ENCODE measurements around the gene LRRC52. TPM values are rescaled to one million over a fixed set of nuclear protein-coding genes. Genes with fewer than 3 reads are reported as not detected.

The LRRC52 gene
- total RNA-seq, 4 donors from 2014 or later: not detected

DNA sequence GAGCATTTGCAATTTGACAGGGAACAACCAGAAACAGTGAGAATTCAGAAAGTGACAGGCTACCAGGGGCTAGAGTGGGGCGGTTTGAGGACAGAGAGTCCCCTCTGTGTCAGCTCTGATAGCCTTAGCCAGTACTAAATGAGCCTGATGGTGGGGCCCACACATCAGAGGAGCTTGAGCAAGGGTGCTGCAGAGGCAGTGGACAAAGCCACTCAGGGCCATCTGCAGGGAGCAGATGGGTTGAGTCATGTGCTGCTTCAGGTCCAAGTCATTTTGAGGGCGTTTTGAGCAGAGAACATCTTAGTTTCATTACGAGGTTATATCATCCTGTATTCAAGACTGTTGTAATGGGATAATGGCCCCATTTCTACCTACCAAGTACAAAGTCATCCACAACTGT is 7.7 kb downstream of the LRRC52 start:
- Histone ChIP-seq H3K36me3 (no peaks in the 10 kb centered on the region), H3K4me3 (no peak overlapping the region), H3K4me1 (no peaks in the 10 kb centered on the region), H3K27ac (no peak overlapping the region), H3K9me3 (no peaks in the 10 kb centered on the region), H3K27me3 (no peaks in the 10 kb centered on the region)
- WGBS: 49% methylated on average over 3 of the region's 3 CpGs
- no peak for TF ChIP-seq CTCF (IDR thresholded peaks at IDR 0.05)
- no peak for DNase-seq (ENCODE audit: low spot score in 2 of 2)

GRCh38 chr1:165560883-165561656 is 17.3 kb downstream of the LRRC52 start:
- Histone ChIP-seq H3K9me3 (no peaks in the 10 kb centered on the region), H3K4me3 (no peak overlapping the region), H3K27ac (no peak overlapping the region), H3K4me1 (no peaks in the 10 kb centered on the region), H3K27me3 (peaks cover 5% of the 10 kb centered on the region), H3K36me3 (no peaks in the 10 kb centered on the region)
- 36% methylated on average over 9 of the region's 9 CpGs for WGBS
- DNase-seq (ENCODE audit: low spot score in 2 of 2): no peak
- TF ChIP-seq POLR2AphosphoS5 (IDR thresholded peaks at IDR 0.05): no peak
- TF ChIP-seq POLR2A (IDR thresholded peaks at IDR 0.05): no peak
- no peak for TF ChIP-seq EP300 (IDR thresholded peaks at IDR 0.05)
- no peak for TF ChIP-seq CTCF (IDR thresholded peaks at IDR 0.05)

DNA sequence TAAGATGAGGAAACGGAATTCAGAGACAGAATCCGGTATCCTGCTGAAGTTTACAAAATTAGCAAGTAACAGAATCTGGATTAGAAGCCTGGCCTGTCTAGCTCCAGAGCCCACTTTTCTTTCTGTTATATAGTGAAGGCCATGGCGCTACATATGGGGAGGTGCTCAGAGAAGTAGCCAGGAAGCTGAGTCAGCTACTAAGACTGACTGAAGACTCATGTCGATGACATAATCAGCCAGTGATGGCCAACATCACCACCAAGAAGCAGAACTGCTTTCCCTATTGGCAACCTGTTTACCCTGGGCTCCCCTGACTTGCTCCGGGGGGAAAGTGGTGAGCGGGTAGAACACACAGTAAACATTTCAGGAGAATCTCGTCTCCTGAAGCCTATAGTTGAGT is 18.8 kb downstream of the LRRC52 start:
- Histone ChIP-seq H3K27ac (no peak overlapping the region), H3K36me3 (no peaks in the 10 kb centered on the region), H3K9me3 (no peaks in the 10 kb centered on the region), H3K4me1 (no peaks in the 10 kb centered on the region), H3K4me3 (no peak overlapping the region), H3K27me3 (peaks cover 5% of the 10 kb centered on the region)
- DNase-seq (ENCODE audit: low spot score in 2 of 2): no peak
- TF ChIP-seq EP300 (IDR thresholded peaks at IDR 0.05): no peak
- no peak for TF ChIP-seq POLR2A (IDR thresholded peaks at IDR 0.05)
- no peak for TF ChIP-seq CTCF (IDR thresholded peaks at IDR 0.05)
- TF ChIP-seq POLR2AphosphoS5 (IDR thresholded peaks at IDR 0.05): no peak
- 85% methylated on average over 7 of the region's 7 CpGs for WGBS

DNA sequence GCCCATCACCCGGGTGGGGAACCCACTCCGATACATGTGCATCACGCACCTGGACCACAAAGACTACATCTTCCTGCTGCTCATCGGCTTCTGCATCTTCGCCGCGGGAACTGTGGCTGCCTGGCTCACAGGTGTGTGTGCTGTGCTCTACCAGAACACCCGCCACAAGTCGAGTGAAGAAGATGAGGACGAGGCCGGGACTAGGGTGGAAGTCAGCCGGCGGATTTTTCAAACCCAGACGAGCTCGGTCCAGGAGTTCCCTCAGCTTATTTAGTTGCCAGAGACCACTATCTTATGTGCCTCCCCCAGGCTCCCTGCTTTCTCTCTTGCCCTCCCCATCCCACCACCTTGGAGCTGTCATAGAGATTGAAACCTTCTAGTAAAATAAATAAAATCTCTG is 19.8 kb downstream of the LRRC52 start:
- H3K4me3 ChIP-seq: no peak overlapping the region
- no peaks in the 10 kb centered on the region for H3K4me1 ChIP-seq
- no peak overlapping the region for H3K27ac ChIP-seq
- WGBS: over 99% methylated on average over 15 of the region's 15 CpGs
- peaks cover 5% of the 10 kb centered on the region for H3K27me3 ChIP-seq
- H3K9me3 ChIP-seq: no peaks in the 10 kb centered on the region
- TF ChIP-seq EP300 (IDR thresholded peaks at IDR 0.05) (no peak), CTCF (IDR thresholded peaks at IDR 0.05) (no peak), POLR2A (IDR thresholded peaks at IDR 0.05) (no peak), POLR2AphosphoS5 (IDR thresholded peaks at IDR 0.05) (no peak)
- DNase-seq (ENCODE audit: low spot score in 2 of 2): no peak
- no peaks in the 10 kb centered on the region for H3K36me3 ChIP-seq

DNA sequence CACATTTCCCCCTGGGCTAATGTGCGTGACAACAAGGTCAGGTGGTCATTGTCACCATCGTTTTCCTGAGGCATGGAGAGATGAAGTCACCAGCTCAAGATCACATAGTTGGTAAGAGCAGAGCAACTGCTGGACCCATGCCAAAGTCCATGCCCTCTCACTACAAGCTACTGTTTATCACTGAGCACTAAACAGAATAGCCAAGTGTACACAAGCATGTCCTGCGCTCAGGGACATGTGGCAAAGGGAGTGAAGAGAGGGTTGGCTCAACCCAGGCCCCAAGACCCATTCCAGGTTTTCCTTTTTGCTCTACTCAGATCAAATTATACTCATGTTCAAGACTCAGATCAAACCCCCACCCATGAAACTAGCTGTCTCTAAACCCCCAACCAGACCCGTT is 20.8 kb downstream of the LRRC52 start:
- DNase-seq (ENCODE audit: low spot score in 2 of 2): no peak
- TF ChIP-seq POLR2AphosphoS5 (IDR thresholded peaks at IDR 0.05) (no peak), EP300 (IDR thresholded peaks at IDR 0.05) (no peak), POLR2A (IDR thresholded peaks at IDR 0.05) (no peak), CTCF (IDR thresholded peaks at IDR 0.05) (no peak)
- no peaks in the 10 kb centered on the region for H3K27me3 ChIP-seq
- no peak overlapping the region for H3K27ac ChIP-seq
- H3K4me1 ChIP-seq: no peaks in the 10 kb centered on the region
- 70% methylated on average over 4 of the region's 4 CpGs for WGBS
- H3K36me3 ChIP-seq: no peaks in the 10 kb centered on the region
- H3K4me3 ChIP-seq: no peak overlapping the region
- H3K9me3 ChIP-seq: no peaks in the 10 kb centered on the region

Measured in suprapubic skin (tissue), 4 donors.